Gastrocnemius medialis (tissue), 4 donors: ENCODE measurements around the gene ARHGAP27.

Experiments
- POLR2A ChIP-seq, 2 donors: fragments of 450-650 bp; IDR thresholded peaks; one replicate each; pipeline ENCODE4 v1.6.1; 2017; ENCODE audit warnings: antibody characterized with exemption in 2 of 2, mild to moderate bottlenecking in 2 of 2, moderate library complexity in 2 of 2
- TF ChIP-seq, protein P1 (sequence below), 5 experiments: fragments of 450-650 bp in 3 of 5; fragments of 200-600 bp in 2 of 5; sonication (generic) in 2 of 5; IDR thresholded peaks in 4 of 5; conservative IDR thresholded peaks in 1 of 5; 1 replicate in 4 of 5; 2 replicates in 1 of 5; pipeline ENCODE4 v1.5.1; 2016 to 2019; ENCODE audit warnings: antibody characterized with exemption in 5 of 5, mild to moderate bottlenecking in 3 of 5, moderate library complexity in 3 of 5

- TF ChIP-seq, protein P1, sequence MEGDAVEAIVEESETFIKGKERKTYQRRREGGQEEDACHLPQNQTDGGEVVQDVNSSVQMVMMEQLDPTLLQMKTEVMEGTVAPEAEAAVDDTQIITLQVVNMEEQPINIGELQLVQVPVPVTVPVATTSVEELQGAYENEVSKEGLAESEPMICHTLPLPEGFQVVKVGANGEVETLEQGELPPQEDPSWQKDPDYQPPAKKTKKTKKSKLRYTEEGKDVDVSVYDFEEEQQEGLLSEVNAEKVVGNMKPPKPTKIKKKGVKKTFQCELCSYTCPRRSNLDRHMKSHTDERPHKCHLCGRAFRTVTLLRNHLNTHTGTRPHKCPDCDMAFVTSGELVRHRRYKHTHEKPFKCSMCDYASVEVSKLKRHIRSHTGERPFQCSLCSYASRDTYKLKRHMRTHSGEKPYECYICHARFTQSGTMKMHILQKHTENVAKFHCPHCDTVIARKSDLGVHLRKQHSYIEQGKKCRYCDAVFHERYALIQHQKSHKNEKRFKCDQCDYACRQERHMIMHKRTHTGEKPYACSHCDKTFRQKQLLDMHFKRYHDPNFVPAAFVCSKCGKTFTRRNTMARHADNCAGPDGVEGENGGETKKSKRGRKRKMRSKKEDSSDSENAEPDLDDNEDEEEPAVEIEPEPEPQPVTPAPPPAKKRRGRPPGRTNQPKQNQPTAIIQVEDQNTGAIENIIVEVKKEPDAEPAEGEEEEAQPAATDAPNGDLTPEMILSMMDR (IDR thresholded peaks at IDR 0.05 in 4 of 5, conservative IDR thresholded peaks at IDR 0.05 in 1 of 5): no peak
- no peak for TF ChIP-seq POLR2A (IDR thresholded peaks at IDR 0.05)
Measured at GRCh38 chr17:45405250-45406086, 27.2 kb downstream of the ARHGAP27 start.
